Measurements from ENCODE around the gene SLC16A12. TPM values are rescaled to one million over a fixed set of nuclear protein-coding genes. Genes with fewer than 3 reads are reported as not detected.

Gene SLC16A12
- total RNA-seq, 1 donor from 2014 or later, result not detected

DNA sequence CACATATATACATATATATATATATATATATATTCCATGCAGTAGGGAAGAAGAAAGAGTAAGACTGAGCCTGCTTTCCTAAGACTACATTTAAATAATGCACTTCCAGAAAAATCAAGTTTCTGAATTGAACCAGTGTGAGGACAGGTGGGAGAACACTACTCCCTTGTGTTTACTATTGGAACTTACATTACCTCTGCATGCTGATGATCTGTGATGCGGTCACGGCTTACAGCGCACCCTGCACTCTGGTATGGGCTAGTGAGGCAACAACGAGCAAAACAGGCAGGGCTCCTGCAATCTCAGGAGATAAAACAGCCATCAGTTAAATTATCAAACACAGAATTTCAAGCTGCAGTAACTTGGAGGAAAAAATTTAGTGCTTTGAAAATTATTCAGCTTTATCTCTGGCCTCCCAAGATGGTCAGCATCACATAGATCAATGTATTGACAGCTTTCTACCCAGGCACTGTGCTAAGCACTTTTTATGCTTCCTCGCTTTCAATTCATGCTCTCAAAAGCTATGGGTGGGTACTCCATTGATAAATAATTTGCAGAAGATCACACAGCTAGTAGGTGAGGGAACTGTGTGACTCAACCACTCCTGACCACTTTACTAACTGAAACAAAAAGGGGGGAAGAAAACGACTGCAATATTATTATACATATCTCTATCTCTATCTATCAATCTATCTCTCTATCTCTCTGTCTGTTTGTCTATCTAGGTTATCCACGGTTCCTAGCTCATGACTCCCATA is 20.5 kb upstream of the SLC16A12 start:
- no peak for DNase-seq
- no peak overlapping the region for H3K4me3 Mint-ChIP-seq (ENCODE audit: unreplicated experiment)
- no peak overlapping the region for H3K27ac Mint-ChIP-seq (ENCODE audit: unreplicated experiment)
- H3K36me3 Mint-ChIP-seq (ENCODE audit: unreplicated experiment), result no peaks in the 10 kb centered on the region
- TF ChIP-seq, protein P1, sequence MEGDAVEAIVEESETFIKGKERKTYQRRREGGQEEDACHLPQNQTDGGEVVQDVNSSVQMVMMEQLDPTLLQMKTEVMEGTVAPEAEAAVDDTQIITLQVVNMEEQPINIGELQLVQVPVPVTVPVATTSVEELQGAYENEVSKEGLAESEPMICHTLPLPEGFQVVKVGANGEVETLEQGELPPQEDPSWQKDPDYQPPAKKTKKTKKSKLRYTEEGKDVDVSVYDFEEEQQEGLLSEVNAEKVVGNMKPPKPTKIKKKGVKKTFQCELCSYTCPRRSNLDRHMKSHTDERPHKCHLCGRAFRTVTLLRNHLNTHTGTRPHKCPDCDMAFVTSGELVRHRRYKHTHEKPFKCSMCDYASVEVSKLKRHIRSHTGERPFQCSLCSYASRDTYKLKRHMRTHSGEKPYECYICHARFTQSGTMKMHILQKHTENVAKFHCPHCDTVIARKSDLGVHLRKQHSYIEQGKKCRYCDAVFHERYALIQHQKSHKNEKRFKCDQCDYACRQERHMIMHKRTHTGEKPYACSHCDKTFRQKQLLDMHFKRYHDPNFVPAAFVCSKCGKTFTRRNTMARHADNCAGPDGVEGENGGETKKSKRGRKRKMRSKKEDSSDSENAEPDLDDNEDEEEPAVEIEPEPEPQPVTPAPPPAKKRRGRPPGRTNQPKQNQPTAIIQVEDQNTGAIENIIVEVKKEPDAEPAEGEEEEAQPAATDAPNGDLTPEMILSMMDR (IDR thresholded peaks at IDR 0.05; ENCODE audit: partially characterized antibody, unreplicated experiment), result no peak
- peaks cover 2% of the 10 kb centered on the region for H3K9me3 Mint-ChIP-seq (ENCODE audit: unreplicated experiment)
- H3K4me1 Mint-ChIP-seq (ENCODE audit: low read depth, unreplicated experiment), result no peaks in the 10 kb centered on the region
- H3K27me3 Mint-ChIP-seq (ENCODE audit: unreplicated experiment), result peaks cover 2% of the 10 kb centered on the region

DNA sequence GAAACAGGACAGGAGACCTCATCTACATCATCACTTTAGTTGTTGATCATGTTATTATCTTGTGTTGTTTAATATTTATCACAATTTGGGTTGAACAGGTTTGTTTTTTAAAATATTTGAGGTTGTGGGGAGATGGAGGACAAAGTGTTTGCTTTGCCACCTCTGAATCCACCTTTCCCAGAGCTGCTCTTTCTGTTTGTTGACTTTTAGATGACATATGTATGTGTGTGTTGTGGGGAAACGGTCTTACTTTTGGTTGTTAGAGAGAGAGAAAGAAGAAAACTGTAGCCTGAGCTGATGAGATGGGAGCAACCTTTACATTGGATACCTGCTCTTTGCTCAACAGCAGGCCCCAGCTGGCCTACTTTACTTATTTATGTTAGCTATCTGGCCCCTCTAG is 19.0 kb upstream of the SLC16A12 start:
- H3K4me3 Mint-ChIP-seq (ENCODE audit: unreplicated experiment), result no peak overlapping the region
- TF ChIP-seq, protein P1 (IDR thresholded peaks at IDR 0.05; ENCODE audit: partially characterized antibody, unreplicated experiment), result no peak
- H3K27me3 Mint-ChIP-seq (ENCODE audit: unreplicated experiment), result peaks cover 2% of the 10 kb centered on the region
- H3K36me3 Mint-ChIP-seq (ENCODE audit: unreplicated experiment), result no peaks in the 10 kb centered on the region
- H3K4me1 Mint-ChIP-seq (ENCODE audit: low read depth, unreplicated experiment), result no peaks in the 10 kb centered on the region
- H3K9me3 Mint-ChIP-seq (ENCODE audit: unreplicated experiment), result peaks cover 2% of the 10 kb centered on the region
- H3K27ac Mint-ChIP-seq (ENCODE audit: unreplicated experiment), result no peak overlapping the region
- no peak for DNase-seq

DNA sequence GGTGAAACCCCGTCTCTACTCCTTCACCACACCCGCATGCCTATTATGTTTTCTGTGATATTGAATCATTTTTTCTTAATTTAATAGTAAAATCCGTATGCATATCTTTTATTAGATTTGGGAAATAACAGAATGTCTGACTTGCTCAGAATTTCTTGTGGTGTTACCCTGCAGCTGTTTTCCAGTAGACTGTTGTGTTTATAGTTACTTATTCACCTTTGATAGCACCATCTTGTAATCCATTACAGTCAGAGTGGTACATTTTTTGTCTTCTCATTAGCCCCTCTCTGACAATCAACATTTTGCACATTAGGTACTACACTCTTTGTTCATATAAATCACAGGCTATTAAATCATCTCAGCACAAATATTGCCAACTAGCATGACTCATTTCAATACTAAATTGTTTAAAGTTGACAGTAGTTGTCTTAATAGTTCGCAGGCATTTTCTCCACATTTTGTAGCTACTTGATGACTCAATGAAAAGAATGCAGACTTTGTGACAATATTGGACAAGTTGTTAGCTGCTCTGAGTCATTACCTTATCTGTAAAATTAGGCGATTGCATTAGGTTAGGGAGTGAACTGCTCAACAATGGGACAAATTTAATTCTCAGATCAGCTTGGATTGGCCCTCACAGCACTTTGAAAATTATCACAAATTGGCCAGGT is 17.8 kb upstream of the SLC16A12 start:
- Mint-ChIP-seq H3K9me3 (ENCODE audit: unreplicated experiment) (peaks cover 2% of the 10 kb centered on the region), H3K4me3 (ENCODE audit: unreplicated experiment) (no peak overlapping the region), H3K27ac (ENCODE audit: unreplicated experiment) (no peak overlapping the region), H3K27me3 (ENCODE audit: unreplicated experiment) (peaks cover 2% of the 10 kb centered on the region), H3K36me3 (ENCODE audit: unreplicated experiment) (no peaks in the 10 kb centered on the region), H3K4me1 (ENCODE audit: low read depth, unreplicated experiment) (no peaks in the 10 kb centered on the region)
- no peak for DNase-seq
- TF ChIP-seq, protein P1 (IDR thresholded peaks at IDR 0.05; ENCODE audit: partially characterized antibody, unreplicated experiment), result no peak

DNA sequence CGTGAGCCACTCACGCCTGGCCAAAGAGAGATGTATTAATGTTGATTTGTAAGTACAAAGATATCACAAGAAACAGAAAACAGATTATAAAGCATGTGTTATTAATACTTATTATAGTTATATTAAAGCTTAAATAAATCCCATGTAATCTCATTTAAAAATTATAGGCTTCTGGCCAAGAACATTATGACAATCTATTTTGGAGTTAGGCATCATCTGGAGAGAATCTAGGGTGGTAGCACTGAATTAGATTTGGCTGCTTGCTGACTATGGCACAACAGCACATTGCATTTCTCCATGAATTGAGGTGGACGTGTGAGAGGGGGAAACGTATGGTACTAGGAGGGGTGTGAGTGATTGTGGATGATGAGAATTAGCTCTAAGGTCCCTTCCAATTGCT is 16.8 kb upstream of the SLC16A12 start:
- H3K27ac Mint-ChIP-seq (ENCODE audit: unreplicated experiment), result no peak overlapping the region
- no peak for DNase-seq
- peaks cover 2% of the 10 kb centered on the region for H3K9me3 Mint-ChIP-seq (ENCODE audit: unreplicated experiment)
- H3K27me3 Mint-ChIP-seq (ENCODE audit: unreplicated experiment), result peaks cover 2% of the 10 kb centered on the region
- H3K4me1 Mint-ChIP-seq (ENCODE audit: low read depth, unreplicated experiment), result no peaks in the 10 kb centered on the region
- TF ChIP-seq, protein P1 (IDR thresholded peaks at IDR 0.05; ENCODE audit: partially characterized antibody, unreplicated experiment), result no peak
- no peaks in the 10 kb centered on the region for H3K36me3 Mint-ChIP-seq (ENCODE audit: unreplicated experiment)
- H3K4me3 Mint-ChIP-seq (ENCODE audit: unreplicated experiment), result no peak overlapping the region

DNA sequence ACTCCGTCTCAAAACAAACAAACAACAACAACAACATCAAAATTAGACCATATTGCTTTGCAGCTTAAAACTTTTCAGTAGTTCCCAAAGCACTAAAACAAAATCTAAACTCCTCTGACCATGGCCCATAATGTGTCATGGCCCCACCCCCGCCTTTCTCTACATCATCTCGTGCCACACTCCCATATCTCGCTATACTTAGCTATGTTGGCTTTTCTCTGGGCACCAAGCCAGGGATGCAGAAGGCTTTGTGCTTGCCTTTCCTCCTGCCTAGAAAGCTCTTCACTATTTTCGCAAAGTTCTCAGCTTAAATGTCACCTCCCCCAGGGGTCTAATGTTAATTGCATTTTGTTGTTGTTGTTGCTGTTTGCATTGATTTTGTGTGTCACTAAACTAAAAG is 15.1 kb upstream of the SLC16A12 start:
- H3K9me3 Mint-ChIP-seq (ENCODE audit: unreplicated experiment), result no peaks in the 10 kb centered on the region
- no peak for DNase-seq
- H3K27me3 Mint-ChIP-seq (ENCODE audit: unreplicated experiment), result no peaks in the 10 kb centered on the region
- TF ChIP-seq, protein P1 (IDR thresholded peaks at IDR 0.05; ENCODE audit: partially characterized antibody, unreplicated experiment), result no peak
- H3K27ac Mint-ChIP-seq (ENCODE audit: unreplicated experiment), result no peak overlapping the region
- no peak overlapping the region for H3K4me3 Mint-ChIP-seq (ENCODE audit: unreplicated experiment)
- H3K36me3 Mint-ChIP-seq (ENCODE audit: unreplicated experiment), result no peaks in the 10 kb centered on the region
- no peaks in the 10 kb centered on the region for H3K4me1 Mint-ChIP-seq (ENCODE audit: low read depth, unreplicated experiment)

All from glutamatergic neuron (in vitro differentiated cells).